A549 treated with AZD2906 at 1 μM for 4 hours (cell line): ENCODE data around the gene CLEC1A. TPM values are rescaled to one million over a fixed set of nuclear protein-coding genes. Genes with fewer than 3 reads are reported as not detected.

Experiments used
- total RNA-seq: library from RNA; stranded (reverse); fragments of 200-300 nt; extraction: Qiagen RNA extraction; gene quantifications from 5 replicates; pipeline ENCODE4 v1.2.3, GENCODE V29; 2022

CLEC1A gene
- not detected in 5 replicates for total RNA-seq

GRCh38 chr12:10098791-10099190 lies at the start of gene CLEC1A:
Gene CLEC1A (minus strand): TSS chr12:10098985. CDS start chr12:10098922, 63 bp downstream.

GRCh38 chr12:10130042-10130441 lies 31.3 kb upstream of the CLEC1A start, which contains the start of gene CLEC7A:
Gene CLEC7A (minus strand): TSS chr12:10130199. CDS start chr12:10130082, 117 bp downstream.

GRCh38 chr12:10030446-10030845 lies 68.3 kb downstream of the CLEC1A start, which contains the start of gene CLEC9A:
Gene CLEC9A (plus strand): TSS chr12:10030682. CDS start chr12:10052688, 22,006 bp downstream.

Other genes starting within 250 kb of the CLEC1A start
- gene CLEC2B, start 229.6 kb downstream of the CLEC1A start, total RNA-seq = 1.00 to 1.4 TPM (median 1.3 TPM) in 5 replicates
- gene KLRF2, start 217.5 kb downstream of the CLEC1A start, total RNA-seq = not detected in 5 replicates
- gene CLEC2A, start 166.6 kb downstream of the CLEC1A start, total RNA-seq = not detected in 5 replicates
- gene CLEC12A, start 127.6 kb downstream of the CLEC1A start, total RNA-seq = not detected in 5 replicates
- gene CLEC1B, start 99.9 kb downstream of the CLEC1A start, total RNA-seq = not detected in 5 replicates
- gene CLEC12B, start 88.4 kb downstream of the CLEC1A start, total RNA-seq = not detected in 5 replicates
- not detected in 5 replicates for gene CLEC9A, start 68.3 kb downstream of the CLEC1A start, total RNA-seq
- gene CLEC7A, start 31.2 kb upstream of the CLEC1A start, total RNA-seq = not detected in 5 replicates
- gene OLR1, start 73.1 kb upstream of the CLEC1A start, total RNA-seq = 0.71 to 1.4 TPM (median 1.3 TPM) in 5 replicates
- gene TMEM52B, start 80.0 kb upstream of the CLEC1A start, total RNA-seq = 0.05 to 0.25 TPM (median 0.19 TPM) in 4 of 5 replicates, not detected in the other
- 29.9 to 41.2 TPM (median 39.0 TPM) in 5 replicates for gene GABARAPL1, start 113.9 kb upstream of the CLEC1A start, total RNA-seq
- gene KLRD1, start 208.9 kb upstream of the CLEC1A start, total RNA-seq = not detected in 5 replicates